ENCODE data around the gene TMEM151A.

TMEM151A gene

GRCh38 chr11:66338276-66339161 lies 46.8 kb downstream of the TMEM151A start:
- no peak for DNase-seq

GRCh38 chr11:66339162-66339675 lies 47.5 kb downstream of the TMEM151A start:
- no peak for DNase-seq

- no peak for DNase-seq
Measured at GRCh38 chr11:66339686-66340483, 48.2 kb downstream of the TMEM151A start.

DNA sequence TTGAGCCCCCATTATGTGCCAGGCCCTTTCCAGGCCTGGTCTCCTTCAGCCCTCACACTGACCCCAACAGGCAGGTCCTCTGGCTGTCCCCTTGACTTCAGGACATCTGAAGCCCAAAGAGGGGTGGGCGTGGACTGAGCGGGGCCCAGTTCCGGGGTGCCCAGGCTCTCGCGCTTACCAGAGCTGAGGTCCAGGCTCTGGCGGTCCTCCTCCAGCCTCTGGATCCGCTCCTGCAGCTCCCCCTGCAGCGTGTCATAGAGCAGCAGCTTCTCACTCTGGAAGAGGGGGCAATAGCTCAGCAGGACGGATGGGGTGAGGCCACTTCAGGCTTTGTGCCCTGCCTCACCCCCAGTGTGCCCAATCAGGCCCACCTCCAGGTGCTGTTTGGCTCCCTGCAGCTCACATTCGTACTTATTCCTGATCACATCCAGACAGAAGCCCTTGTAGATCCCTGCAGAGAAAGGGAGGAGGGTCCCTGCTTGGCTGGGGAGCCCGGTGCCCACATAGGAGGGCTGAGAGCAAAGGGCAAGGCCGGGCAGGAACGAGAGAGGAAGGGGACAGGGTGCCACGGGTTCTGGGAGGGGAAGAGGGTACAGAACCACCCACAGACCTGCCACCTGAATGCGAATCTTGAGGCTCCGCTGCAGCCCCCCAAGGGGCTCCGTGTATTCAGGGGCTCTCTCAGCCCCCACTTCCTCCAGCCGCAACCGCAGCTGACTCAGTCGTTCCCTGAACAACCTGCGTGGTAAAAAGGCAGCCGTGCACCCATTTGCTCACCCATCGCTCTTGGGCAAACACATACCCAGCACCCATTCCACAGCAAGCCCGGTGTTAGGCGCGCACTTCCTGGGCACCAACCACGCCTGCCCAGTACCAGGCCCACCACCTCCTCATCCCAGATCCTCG lies 49.2 kb downstream of the TMEM151A start:
- no peak for DNase-seq

DNA sequence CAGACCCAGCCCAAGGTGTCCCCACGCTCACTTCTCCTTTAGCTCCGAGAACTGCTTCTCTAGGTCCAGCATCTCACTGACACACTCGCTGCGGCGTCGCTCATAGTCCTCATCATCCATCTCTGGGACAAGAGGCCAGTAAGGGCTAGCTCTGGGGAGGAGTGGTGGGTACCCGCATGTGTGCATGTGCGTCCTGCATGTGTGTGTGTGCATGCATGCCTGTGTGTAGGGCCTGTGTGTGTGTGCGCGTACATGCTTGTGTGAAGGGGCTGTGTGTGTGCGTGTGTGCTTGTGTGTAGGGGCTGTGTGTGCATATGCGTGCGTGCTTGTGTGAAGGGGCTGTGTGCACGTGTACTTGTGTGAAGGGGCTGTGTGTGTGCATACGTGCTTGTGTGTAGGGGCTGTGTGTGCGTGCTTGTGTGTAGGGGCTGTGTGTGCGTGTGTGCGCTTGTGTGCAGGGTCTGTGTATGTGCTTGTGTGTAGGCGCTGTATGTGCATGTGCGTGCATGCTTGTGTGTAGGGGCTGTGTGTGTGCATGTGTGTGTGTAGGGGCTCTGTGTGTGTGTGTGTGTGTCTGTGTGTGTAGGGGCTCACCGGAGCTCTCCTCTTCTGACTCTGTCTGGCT lies 49.9 kb downstream of the TMEM151A start:
- no peak for DNase-seq

DNA sequence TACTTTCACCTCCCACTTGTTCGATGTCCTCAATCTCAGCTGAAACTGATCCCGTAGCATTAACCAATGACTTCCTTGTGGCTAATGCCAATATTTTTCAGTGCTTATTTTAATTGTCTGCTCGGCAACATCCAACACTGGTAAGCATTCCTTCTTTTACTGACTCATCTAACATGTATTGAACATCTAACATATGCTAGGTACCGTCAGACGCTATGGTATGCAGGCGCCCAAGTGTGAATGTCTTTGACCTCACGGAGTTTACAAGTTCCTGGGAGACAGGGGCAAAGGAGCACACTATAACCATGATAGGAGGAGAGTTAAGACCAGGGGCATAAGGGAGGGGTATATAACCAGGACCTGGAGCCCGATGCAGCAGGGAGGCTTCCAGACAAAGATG lies 51.5 kb downstream of the TMEM151A start:
- DNase-seq = no peak

DNA sequence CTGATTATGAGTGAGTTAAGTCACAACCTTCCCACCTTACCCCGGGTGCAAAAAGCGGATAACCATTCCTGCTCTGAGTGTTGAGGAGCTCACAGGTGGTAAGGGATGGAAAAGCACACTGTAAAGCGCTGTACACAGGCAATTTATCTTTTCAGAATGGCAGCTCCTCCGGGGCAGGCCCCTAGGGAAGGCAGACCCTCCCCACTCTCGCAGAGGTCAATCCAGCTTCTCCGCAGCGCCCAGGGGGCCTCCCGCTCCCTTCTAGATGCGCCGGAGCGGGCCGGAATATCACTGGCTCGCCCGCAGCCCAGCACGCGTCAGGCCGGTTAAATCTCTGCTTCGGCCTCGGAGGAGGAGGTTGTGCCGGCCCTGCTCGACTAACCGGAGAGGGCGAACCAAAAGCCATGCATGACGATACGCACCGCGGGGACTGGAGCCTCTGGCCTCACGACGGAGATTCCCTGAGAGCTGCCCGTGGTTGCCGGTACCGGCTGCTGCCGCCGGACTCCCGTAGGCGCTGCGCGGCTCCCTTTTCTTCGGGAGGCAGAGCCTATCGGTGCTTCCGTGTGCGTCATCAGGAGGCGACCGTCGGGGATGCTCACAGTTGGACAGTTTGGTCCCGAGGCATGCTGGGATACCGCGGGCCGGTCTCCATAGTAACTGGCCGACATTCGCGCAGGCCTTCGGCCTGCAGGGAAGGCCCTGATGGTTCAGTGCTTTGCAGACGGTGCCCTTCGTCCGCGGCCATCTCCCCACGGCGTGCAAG lies 53.0 kb downstream of the TMEM151A start, which contains the start of gene BRMS1:
TSS of gene BRMS1 (minus strand) at position 555 of the 766 bp plus-strand sequence. CDS start 2,870 bp downstream, outside the sequence.
- peak; percentile 79 to 91 for DNase-seq

GRCh38 chr11:66345316-66345649 lies 53.6 kb downstream of the TMEM151A start:
- DNase-seq = no peak

Data from NCI-H524 (cell line).